Right lobe of liver (tissue), 4 donors: Measurements from ENCODE around the gene HKDC1.

Experiments used
- POLR2A ChIP-seq: fragments of 450-650 bp; IDR thresholded peaks from one replicate; pipeline ENCODE4 v1.6.1; 2017; ENCODE audit warnings: antibody characterized with exemption, mild to moderate bottlenecking
- TF ChIP-seq, protein P1 (sequence below), 4 donors: fragments of 200-600 bp in 3 of 4; fragments of 450-650 bp in 1 of 4; IDR thresholded peaks; one replicate each; pipeline versions ENCODE4 v1.5.1 to v1.8.0; 2016 to 2022; ENCODE audit warnings: antibody characterized with exemption in 4 of 4, mild to moderate bottlenecking in 2 of 4
- donor health status: DM: no; HTN: no; CAD: no.
- donor health status: DM: no; HTN: no; CAD: no.
- donor health status: DM: no; HTN: yes; CAD: no.

DNA sequence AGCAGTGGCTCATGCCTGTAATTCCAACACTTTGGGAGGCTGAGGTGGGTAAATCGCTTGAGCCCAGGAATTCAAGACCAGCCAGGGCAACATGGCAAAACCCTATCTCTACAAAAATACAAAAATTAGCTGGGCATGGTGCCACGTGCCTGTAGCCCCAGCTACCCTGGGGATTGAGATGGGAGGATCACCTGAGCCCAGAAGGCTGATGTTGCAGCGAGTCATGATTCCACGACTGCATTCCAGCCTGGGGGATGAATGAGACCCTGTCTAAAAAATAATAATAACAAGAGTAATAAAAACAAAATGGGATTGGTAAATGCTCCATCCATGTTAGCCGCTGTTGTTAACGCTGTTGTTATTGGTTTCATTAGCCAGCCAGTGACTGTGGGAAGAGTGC, 1.3 kb upstream of the HKDC1 start:
- TF ChIP-seq, protein P1, sequence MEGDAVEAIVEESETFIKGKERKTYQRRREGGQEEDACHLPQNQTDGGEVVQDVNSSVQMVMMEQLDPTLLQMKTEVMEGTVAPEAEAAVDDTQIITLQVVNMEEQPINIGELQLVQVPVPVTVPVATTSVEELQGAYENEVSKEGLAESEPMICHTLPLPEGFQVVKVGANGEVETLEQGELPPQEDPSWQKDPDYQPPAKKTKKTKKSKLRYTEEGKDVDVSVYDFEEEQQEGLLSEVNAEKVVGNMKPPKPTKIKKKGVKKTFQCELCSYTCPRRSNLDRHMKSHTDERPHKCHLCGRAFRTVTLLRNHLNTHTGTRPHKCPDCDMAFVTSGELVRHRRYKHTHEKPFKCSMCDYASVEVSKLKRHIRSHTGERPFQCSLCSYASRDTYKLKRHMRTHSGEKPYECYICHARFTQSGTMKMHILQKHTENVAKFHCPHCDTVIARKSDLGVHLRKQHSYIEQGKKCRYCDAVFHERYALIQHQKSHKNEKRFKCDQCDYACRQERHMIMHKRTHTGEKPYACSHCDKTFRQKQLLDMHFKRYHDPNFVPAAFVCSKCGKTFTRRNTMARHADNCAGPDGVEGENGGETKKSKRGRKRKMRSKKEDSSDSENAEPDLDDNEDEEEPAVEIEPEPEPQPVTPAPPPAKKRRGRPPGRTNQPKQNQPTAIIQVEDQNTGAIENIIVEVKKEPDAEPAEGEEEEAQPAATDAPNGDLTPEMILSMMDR (IDR thresholded peaks at IDR 0.05) = no peak
- no peak for TF ChIP-seq POLR2A
